Thyroid gland (tissue), 4 donors: Measurements from ENCODE around the gene TRABD2B. TPM values are rescaled to one million over a fixed set of nuclear protein-coding genes. Genes with fewer than 3 reads are reported as not detected.

Experiments
- DNase-seq, 2 donors: peaks; one replicate each; pipeline ENCODE4 v3.0.0-alpha.2; 2019
- H3K27ac ChIP-seq, 3 donors: fragments of 200-600 bp; sonication (generic); 1 replicate in 2 of 3; 2 replicates in 1 of 3; pipeline ENCODE4 v1.5.1; 2016 to 2019; ENCODE audit warnings: mild to moderate bottlenecking in 1 of 3, moderate library complexity in 1 of 3
- H3K27me3 ChIP-seq: fragments of 200-600 bp; sonication (generic); one replicate; pipeline ENCODE4 v1.5.1; 2019
- H3K36me3 ChIP-seq, 2 donors: fragments of 200-600 bp; sonication (generic); one replicate each; pipeline ENCODE4 v1.5.1; 2016 to 2019
- H3K4me1 ChIP-seq, 2 donors: fragments of 200-600 bp; sonication (generic); one replicate each; pipeline ENCODE4 v1.5.1; 2017 to 2019
- H3K4me3 ChIP-seq, 3 donors: fragments of 200-600 bp; sonication (generic); replicated peaks in 1 of 3; 1 replicate in 2 of 3; 2 replicates in 1 of 3; pipeline ENCODE4 v1.5.1; 2016; ENCODE audit warnings: mild to moderate bottlenecking in 1 of 3
- H3K9me3 ChIP-seq: fragments of 200-600 bp; sonication (generic); one replicate; pipeline ENCODE4 v1.5.1; 2017
- CTCF ChIP-seq, 6 experiments: fragments of 200-600 bp in 3 of 6; fragments of 450-650 bp in 3 of 6; sonication (generic) in 3 of 6; IDR thresholded peaks; one replicate each; pipeline ENCODE4 v1.5.1; 2016 to 2019; ENCODE audit warnings: antibody characterized with exemption in 6 of 6, mild to moderate bottlenecking in 2 of 6, inconsistent platforms in 1 of 6, moderate library complexity in 1 of 6
- POLR2A ChIP-seq, 2 donors: fragments of 450-650 bp; IDR thresholded peaks; one replicate each; pipeline ENCODE4 v1.6.1; 2017; ENCODE audit warnings: antibody characterized with exemption in 2 of 2, mild to moderate bottlenecking in 2 of 2, moderate library complexity in 1 of 2
- WGBS, 2 donors: methylation state at CpG; one replicate each; pipeline ENCODE4 v1.1.5; 2017; 5-methylcytosine and 5-hydroxymethylcytosine counted together
- intact Hi-C: fragments of 100-400 bp; cut with DNase I; formaldehyde crosslinking; loops from one replicate; pipeline ENCODE4 v1.15.1; 2023
- total RNA-seq, 4 donors: library from RNA; depleted of rRNA; stranded (reverse); fragments of >200 nt; gene quantifications; one replicate each; pipeline ENCODE4 v1.2.3, GENCODE V29; 2016

The TRABD2B gene
- total RNA-seq, 4 donors from 2014 or later: 0.34 to 1.1 (median 0.63) TPM

GRCh38 chr1:47787560-47787959, 209.6 kb downstream of the TRABD2B start:
- H3K4me3 ChIP-seq: no peak overlapping the region
- H3K36me3 ChIP-seq: no peaks in the 10 kb centered on the region
- no peak for TF ChIP-seq POLR2A (IDR thresholded peaks at IDR 0.05)
- TF ChIP-seq CTCF (IDR thresholded peaks at IDR 0.05): no peak
- H3K27ac ChIP-seq: no peak overlapping the region
- H3K9me3 ChIP-seq: no peaks in the 10 kb centered on the region
- no peak for DNase-seq
- H3K4me1 ChIP-seq: no peaks in the 10 kb centered on the region
- intact Hi-C loops: no loop called here
- no peaks in the 10 kb centered on the region for H3K27me3 ChIP-seq
- WGBS, 2 donors: 100% methylated on average over 1 of the region's 1 CpG

- H3K27me3 ChIP-seq: no peaks in the 10 kb centered on the region
- no peaks in the 10 kb centered on the region for H3K9me3 ChIP-seq
- H3K27ac ChIP-seq: no peak overlapping the region
- H3K36me3 ChIP-seq: no peaks in the 10 kb centered on the region
- no peak for TF ChIP-seq CTCF (IDR thresholded peaks at IDR 0.05)
- no peak for TF ChIP-seq POLR2A (IDR thresholded peaks at IDR 0.05)
- H3K4me3 ChIP-seq: no peak overlapping the region
- no peak for DNase-seq
- intact Hi-C loops: no loop called here
- no peaks in the 10 kb centered on the region for H3K4me1 ChIP-seq
- WGBS, 2 donors: 68 to 74% methylated on average over 6 of the region's 6 CpGs
Observed at GRCh38 chr1:47786316-47786715, 210.9 kb downstream of the TRABD2B start.

- no peaks in the 10 kb centered on the region for H3K4me1 ChIP-seq
- H3K36me3 ChIP-seq: no peaks in the 10 kb centered on the region
- H3K4me3 ChIP-seq: no peak overlapping the region
- intact Hi-C loops: no loop called here
- H3K27ac ChIP-seq: no peak overlapping the region
- no peaks in the 10 kb centered on the region for H3K27me3 ChIP-seq
- no peak for DNase-seq
- no peaks in the 10 kb centered on the region for H3K9me3 ChIP-seq
- WGBS, 2 donors: 74 to 95% methylated on average over 8 to 9 of the region's 10 CpGs
- TF ChIP-seq POLR2A (IDR thresholded peaks at IDR 0.05) (no peak), CTCF (IDR thresholded peaks at IDR 0.05) (no peak)
Observed at GRCh38 chr1:47785561-47786271, 211.5 kb downstream of the TRABD2B start.

- no peaks in the 10 kb centered on the region for H3K27me3 ChIP-seq
- intact Hi-C loops: no loop called here
- peaks cover 0 to 6% of the 10 kb centered on the region in 2 donors for H3K4me1 ChIP-seq
- no peaks in the 10 kb centered on the region for H3K9me3 ChIP-seq
- H3K36me3 ChIP-seq: no peaks in the 10 kb centered on the region
- no peak overlapping the region for H3K4me3 ChIP-seq
- no peak for DNase-seq
- H3K27ac ChIP-seq: no peak overlapping the region
- TF ChIP-seq POLR2A (IDR thresholded peaks at IDR 0.05) (no peak), CTCF (IDR thresholded peaks at IDR 0.05) (no peak)
- WGBS, 2 donors: 67 to 88% methylated on average over 3 to 4 of the region's 4 CpGs
Observed at GRCh38 chr1:47785118-47785517, 212.1 kb downstream of the TRABD2B start.

GRCh38 chr1:47784497-47784822, 212.7 kb downstream of the TRABD2B start:
- no peak overlapping the region for H3K27ac ChIP-seq
- 44 to 70% methylated on average over 4 to 6 of the region's 6 CpGs for WGBS, 2 donors
- no peak for DNase-seq
- TF ChIP-seq CTCF (IDR thresholded peaks at IDR 0.05): no peak
- no peak for TF ChIP-seq POLR2A (IDR thresholded peaks at IDR 0.05)
- intact Hi-C loops: no loop called here
- no peaks in the 10 kb centered on the region for H3K36me3 ChIP-seq
- no peaks in the 10 kb centered on the region for H3K9me3 ChIP-seq
- H3K4me1 ChIP-seq: peaks cover 0 to 12% of the 10 kb centered on the region in 2 donors
- H3K4me3 ChIP-seq: no peak overlapping the region
- no peaks in the 10 kb centered on the region for H3K27me3 ChIP-seq
